Raji (cell line): Measurements from ENCODE around the gene LRCH1.

Source experiments
- POLR2A ChIP-seq: IDR thresholded peaks from 2 replicates; pipeline ENCODE4 v1.6.1; 2011; ENCODE audit warnings: low read depth, low read length, control low read depth; ENCODE audit not compliant: insufficient read depth

Gene LRCH1

DNA sequence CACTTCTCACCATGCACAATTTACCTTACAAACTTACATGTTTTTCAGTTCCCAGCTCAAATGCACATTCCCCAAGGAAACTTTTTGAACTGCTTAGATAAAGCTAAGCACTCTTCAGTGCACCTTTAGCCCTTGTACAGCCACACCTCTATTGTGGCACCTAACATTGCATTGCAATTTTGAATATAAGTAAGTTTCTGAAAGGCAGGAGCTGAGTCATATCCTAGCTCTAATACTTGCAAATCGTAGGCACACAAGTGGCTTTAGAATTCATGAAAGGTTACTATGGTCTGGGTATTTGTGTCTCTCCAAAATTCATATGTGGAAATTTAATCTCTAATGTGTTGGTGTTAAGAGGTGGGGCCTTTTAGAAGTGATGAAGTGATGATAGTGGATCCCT is 248.9 kb downstream of the LRCH1 start:
- no peak for TF ChIP-seq POLR2A
